MM.1S (cell line): ENCODE measurements around the gene AHRR.

Source experiments
- DNase-seq: peaks from one replicate; pipeline ENCODE4 v3.0.0-alpha.2; 2015
- H2AFZ ChIP-seq: fragments of 300-600 bp; sonication (generic); 2 replicates; pipeline ENCODE4 v1.6.0; 2016; ENCODE audit warnings: antibody characterized with exemption, low read length
- H3F3A ChIP-seq: fragments of 300-600 bp; sonication (generic); 2 replicates; pipeline ENCODE4 v1.6.1; 2016; ENCODE audit warnings: mild to moderate bottlenecking, antibody characterized with exemption, low read length, moderate library complexity, mixed read lengths; ENCODE audit not compliant: insufficient read depth
- H3K27ac ChIP-seq: fragments of 300-600 bp; sonication (generic); 2 replicates; pipeline ENCODE4 v1.5.1; 2016; ENCODE audit warnings: mild to moderate bottlenecking, low read length
- H3K27me3 ChIP-seq: fragments of 300-600 bp; sonication (generic); replicated peaks from 2 replicates; pipeline ENCODE4 v1.6.0; 2016; ENCODE audit warnings: low read length; ENCODE audit not compliant: insufficient read depth
- H3K36me3 ChIP-seq: fragments of 300-600 bp; sonication (generic); replicated peaks from 2 replicates; pipeline ENCODE4 v1.6.1; 2016; ENCODE audit warnings: mild to moderate bottlenecking, low read length, mixed read lengths; ENCODE audit not compliant: insufficient read depth
- H3K4me1 ChIP-seq: fragments of 300-600 bp; sonication (generic); 2 replicates; pipeline ENCODE4 v1.6.1; 2016; ENCODE audit warnings: low read length, mixed read lengths
- H3K4me2 ChIP-seq: fragments of 300-600 bp; sonication (generic); 2 replicates; pipeline ENCODE4 v1.6.0; 2016; ENCODE audit warnings: low read depth, low read length
- H3K4me3 ChIP-seq: fragments of 300-600 bp; sonication (generic); 2 replicates; pipeline ENCODE4 v1.5.1; 2016; ENCODE audit warnings: low read length, mixed read lengths
- H3K79me2 ChIP-seq: fragments of 300-600 bp; sonication (generic); 2 replicates; pipeline ENCODE4 v1.6.1; 2016; ENCODE audit warnings: mixed run types, low read length, mixed read lengths
- H3K9ac ChIP-seq: fragments of 300-600 bp; sonication (generic); 2 replicates; pipeline ENCODE4 v1.6.1; 2016; ENCODE audit warnings: low read length, mixed read lengths
- H3K9me2 ChIP-seq: fragments of 300-600 bp; sonication (generic); replicated peaks from 2 replicates; pipeline ENCODE4 v1.6.1; 2016; ENCODE audit warnings: mild to moderate bottlenecking, low read length, mixed read lengths; ENCODE audit not compliant: insufficient read depth
- H3K9me3 ChIP-seq: fragments of 300-600 bp; sonication (generic); replicated peaks from 2 replicates; pipeline ENCODE4 v1.6.1; 2016; ENCODE audit warnings: mild to moderate bottlenecking, low read length, mixed read lengths; ENCODE audit not compliant: insufficient read depth
- H4K20me1 ChIP-seq: fragments of 300-600 bp; sonication (generic); 2 replicates; pipeline ENCODE4 v1.6.1; 2016; ENCODE audit warnings: mild to moderate bottlenecking, low read length, moderate library complexity, mixed read lengths; ENCODE audit not compliant: insufficient read depth
- CTCF ChIP-seq: fragments of 300-600 bp; sonication (generic); IDR thresholded peaks from 2 replicates; pipeline ENCODE4 v1.5.1; 2016; ENCODE audit warnings: antibody characterized with exemption, low read length, mixed read lengths
- EZH2 ChIP-seq: fragments of 300-600 bp; sonication (generic); optimal IDR thresholded peaks from 2 replicates; pipeline ENCODE3; 2017; ENCODE audit warnings: low read depth, mild to moderate bottlenecking, antibody characterized with exemption, low read length, mixed read lengths
- EZH2phosphoT487 ChIP-seq: fragments of 300-600 bp; sonication (generic); IDR thresholded peaks from 2 replicates; pipeline ENCODE4 v1.6.1; 2018; ENCODE audit warnings: antibody characterized with exemption, low read length

AHRR gene

GRCh38 chr5:378976-379742 is 57.6 kb downstream of the AHRR start:
- Histone ChIP-seq H3K9ac (no peak overlapping the region), H2AFZ (no peak overlapping the region), H3K4me3 (no peak overlapping the region), H3K27ac (no peak overlapping the region), H3F3A (no peaks in the 10 kb centered on the region), H3K27me3 (peaks cover 14% of the 10 kb centered on the region), H3K36me3 (no peaks in the 10 kb centered on the region), H3K9me2 (no peaks in the 10 kb centered on the region), H3K4me1 (no peaks in the 10 kb centered on the region), H3K79me2 (no peaks in the 10 kb centered on the region), H4K20me1 (no peaks in the 10 kb centered on the region), H3K9me3 (no peaks in the 10 kb centered on the region), H3K4me2 (no peak overlapping the region)
- no peak for TF ChIP-seq EZH2phosphoT487
- TF ChIP-seq EZH2: no peak
- no peak for TF ChIP-seq CTCF
- no peak for DNase-seq

- DNase-seq: no peak
- Histone ChIP-seq H3K27me3 (peaks cover 4% of the 10 kb centered on the region; the same call in 1 of the 2 replicates), H2AFZ (no peak overlapping the region), H3K4me2 (no peak overlapping the region), H3K27ac (no peak overlapping the region), H3K9me3 (no peaks in the 10 kb centered on the region), H3K36me3 (no peaks in the 10 kb centered on the region), H4K20me1 (no peaks in the 10 kb centered on the region), H3K9me2 (no peaks in the 10 kb centered on the region), H3K4me1 (no peaks in the 10 kb centered on the region), H3K79me2 (no peaks in the 10 kb centered on the region), H3K9ac (no peak overlapping the region), H3K4me3 (no peak overlapping the region), H3F3A (no peaks in the 10 kb centered on the region)
- TF ChIP-seq CTCF (no peak), EZH2 (no peak), EZH2phosphoT487 (no peak)
These were observed 59.3 kb downstream of the AHRR start for GRCh38 chr5:380701-381309.

- no peak for DNase-seq
- H3F3A ChIP-seq: no peaks in the 10 kb centered on the region
- no peaks in the 10 kb centered on the region for H3K79me2 ChIP-seq
- no peaks in the 10 kb centered on the region for H3K4me1 ChIP-seq
- H3K27ac ChIP-seq: no peak overlapping the region
- H3K9me2 ChIP-seq: no peaks in the 10 kb centered on the region
- no peak overlapping the region for H3K4me3 ChIP-seq
- H3K9ac ChIP-seq: no peak overlapping the region
- H3K27me3 ChIP-seq: peaks cover 4% of the 10 kb centered on the region; the same call in 1 of the 2 replicates
- no peak overlapping the region for H3K4me2 ChIP-seq
- H3K9me3 ChIP-seq: no peaks in the 10 kb centered on the region
- no peaks in the 10 kb centered on the region for H3K36me3 ChIP-seq
- no peak for TF ChIP-seq CTCF
- TF ChIP-seq EZH2phosphoT487: no peak
- TF ChIP-seq EZH2: no peak
- no peak overlapping the region for H2AFZ ChIP-seq
- H4K20me1 ChIP-seq: no peaks in the 10 kb centered on the region
These were observed 61.6 kb downstream of the AHRR start for GRCh38 chr5:383066-383465.
